ENCODE results near the gene CCDC110.

The CCDC110 gene

GRCh38 chr4:185472103-185472542 is 590 bp upstream of the CCDC110 start:
- DNase-seq (ENCODE audit: low read depth): no peak

DNA sequence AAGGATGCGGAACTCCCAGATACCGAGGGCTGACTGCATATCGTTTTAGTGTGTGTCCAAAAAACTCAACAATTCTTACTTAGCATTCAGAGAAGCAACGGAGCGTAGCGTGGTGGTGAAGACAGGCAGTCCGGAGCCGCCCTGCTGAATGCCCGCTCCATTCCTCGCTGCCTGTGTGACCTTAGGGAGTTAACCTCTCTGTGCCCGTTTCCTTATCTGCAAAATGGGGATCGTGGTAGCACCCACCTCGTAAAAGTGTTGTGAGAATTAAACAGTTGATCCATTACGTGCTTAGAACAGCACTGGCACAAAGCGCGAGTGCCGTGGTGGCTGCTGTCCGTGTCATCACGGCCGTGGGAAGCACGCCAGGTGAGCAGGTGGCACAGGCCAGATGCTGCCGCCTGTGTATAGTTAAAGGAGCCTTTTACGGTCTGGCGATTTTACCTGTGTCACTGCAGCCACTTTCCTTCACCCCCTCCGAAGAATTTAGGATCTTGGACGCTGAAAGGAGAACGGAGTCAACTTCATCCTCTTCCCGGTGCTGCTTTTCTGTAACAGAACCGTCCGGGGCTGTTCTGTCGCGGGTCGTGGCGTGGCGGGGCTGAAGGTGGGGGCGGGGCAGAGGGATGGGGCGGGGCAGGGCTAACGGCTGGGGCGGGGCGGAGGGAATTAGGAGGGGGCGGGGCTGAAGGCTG is 885 bp downstream of the CCDC110 start:
- peak; percentile 16 for DNase-seq (ENCODE audit: low read depth)

DNA sequence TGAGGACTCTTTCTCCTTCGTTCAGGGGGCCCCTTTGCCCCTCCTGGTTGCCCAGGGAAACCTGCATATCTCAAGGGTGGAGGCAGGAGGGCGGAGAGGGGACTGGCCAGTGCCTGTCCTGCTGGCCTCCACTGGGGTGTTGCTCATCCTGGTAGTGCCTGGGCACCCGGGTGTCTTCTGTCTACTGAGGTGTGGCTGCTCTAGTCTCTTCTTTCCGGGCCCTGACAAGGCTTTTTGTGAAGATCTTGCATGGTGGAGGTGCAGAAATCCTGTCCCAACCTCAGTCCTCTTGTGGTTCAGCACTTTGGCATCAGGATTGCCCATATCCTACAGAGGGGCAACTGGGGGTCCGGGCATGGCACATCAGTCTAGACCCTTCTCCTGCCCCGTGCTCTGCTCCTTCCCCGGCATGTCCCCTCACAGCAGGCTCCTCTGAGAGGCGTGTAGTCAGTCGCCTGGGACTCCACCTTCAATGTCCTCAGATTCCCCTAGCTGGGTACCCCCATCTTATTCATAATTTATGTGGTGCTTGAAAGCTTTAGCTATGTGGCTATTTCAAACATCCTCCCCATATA is 1.9 kb downstream of the CCDC110 start:
- no peak for DNase-seq (ENCODE audit: low read depth)

- DNase-seq (ENCODE audit: low read depth): no peak
Observed at GRCh38 chr4:185468999-185469398, 2.5 kb downstream of the CCDC110 start.

- no peak for DNase-seq (ENCODE audit: low read depth)
Observed at GRCh38 chr4:185467991-185468390, 3.5 kb downstream of the CCDC110 start.

GRCh38 chr4:185467101-185467500 is 4.4 kb downstream of the CCDC110 start:
- DNase-seq (ENCODE audit: low read depth): no peak

DNA sequence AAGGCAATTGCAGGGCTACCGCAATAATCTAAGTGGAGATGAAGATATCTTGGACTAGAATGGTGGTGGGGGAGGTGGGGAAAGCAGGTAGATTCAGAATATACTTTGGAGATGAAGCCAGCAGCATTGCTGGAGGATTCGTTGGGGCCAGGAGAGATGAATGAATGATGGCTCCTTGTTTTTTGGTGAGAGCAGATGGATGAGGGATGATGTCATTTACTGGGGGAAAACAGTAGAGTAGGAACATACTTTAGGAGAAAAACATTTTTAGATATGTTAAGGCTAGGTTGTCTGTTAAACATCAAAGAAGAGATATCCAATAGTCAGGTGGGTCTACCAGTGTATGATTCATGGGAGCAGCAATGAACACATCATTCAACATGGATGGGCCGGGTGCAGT is 5.8 kb downstream of the CCDC110 start:
- no peak for DNase-seq (ENCODE audit: low read depth)

DNA sequence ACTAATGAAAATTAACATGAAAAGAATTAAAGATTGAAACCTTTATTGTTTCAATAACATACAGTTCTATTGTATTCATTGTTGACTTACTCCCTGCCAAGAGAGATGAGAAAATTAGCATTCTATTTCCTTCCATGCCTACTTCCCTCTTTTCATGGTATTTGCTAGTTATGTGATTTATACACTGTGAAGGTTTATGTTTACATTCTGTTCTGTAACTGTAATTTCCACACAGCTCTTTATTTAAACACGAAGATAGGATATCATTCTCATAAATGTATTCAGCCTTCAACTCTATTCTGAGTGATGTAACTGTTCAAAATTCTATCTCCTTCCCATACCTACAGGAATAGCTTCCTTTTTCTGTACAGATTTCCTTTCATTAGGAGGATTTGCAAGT is 6.6 kb downstream of the CCDC110 start:
- DNase-seq (ENCODE audit: low read depth): no peak

GRCh38 chr4:185464183-185464582 is 7.3 kb downstream of the CCDC110 start:
- no peak for DNase-seq (ENCODE audit: low read depth)

DNA sequence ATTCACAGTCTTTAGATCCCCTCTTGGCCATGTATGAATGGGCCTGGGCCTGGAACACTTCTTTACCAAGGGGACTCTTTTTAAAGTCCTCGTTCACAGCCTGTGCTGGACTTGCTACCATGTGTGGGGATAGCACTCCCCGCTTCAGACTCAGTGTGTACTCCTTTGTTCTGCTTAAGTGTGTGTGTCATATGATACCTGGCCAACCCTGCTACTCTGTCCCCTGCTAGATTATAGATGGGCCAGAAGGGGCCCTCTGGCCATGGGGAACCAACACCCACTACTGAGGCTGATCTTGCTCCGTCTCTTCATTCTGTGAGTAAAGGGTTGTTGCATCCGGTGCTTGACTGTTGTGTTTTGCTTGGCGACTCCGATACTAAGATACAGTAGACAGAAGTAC is 8.0 kb downstream of the CCDC110 start:
- DNase-seq (ENCODE audit: low read depth): no peak

DNA sequence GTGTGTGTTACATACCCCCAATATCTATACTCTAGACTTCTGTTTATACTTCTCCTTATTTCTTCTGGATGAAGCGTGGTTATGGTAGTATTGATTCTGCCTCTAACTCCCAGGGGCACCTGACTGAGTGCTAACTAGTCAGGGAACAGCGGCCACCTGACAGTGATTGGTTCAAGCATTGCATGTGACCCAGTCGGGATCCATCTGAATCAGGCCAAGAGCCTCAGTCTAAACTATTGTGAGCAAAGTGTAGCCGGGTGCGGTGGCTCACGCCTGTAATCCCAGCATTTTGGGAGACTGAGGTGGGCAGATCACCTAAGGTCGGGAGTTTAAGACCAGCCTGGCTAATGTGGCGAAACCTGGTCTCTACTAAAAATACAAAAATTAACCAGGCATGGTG is 10.0 kb downstream of the CCDC110 start:
- DNase-seq (ENCODE audit: low read depth): no peak

DNA sequence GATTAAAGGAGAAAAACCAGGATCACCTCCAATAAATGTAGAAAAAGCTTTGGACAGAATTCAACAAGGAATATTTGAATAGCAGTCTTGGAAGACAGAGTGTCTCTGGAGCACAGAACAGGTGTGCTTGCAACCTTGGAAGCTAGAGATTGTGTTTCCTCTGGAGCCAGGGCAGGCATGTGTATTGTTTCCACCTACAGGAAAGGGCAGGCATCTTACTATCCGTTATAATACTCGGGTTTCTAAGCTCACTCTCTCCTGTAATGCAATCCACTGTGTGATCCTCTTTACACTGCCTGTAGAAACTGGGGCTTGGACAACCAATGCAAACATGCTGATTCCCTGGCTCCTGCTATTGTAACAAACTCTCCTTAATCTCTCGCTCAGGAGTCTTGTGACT is 14.4 kb downstream of the CCDC110 start:
- DNase-seq (ENCODE audit: low read depth): no peak

- no peak for DNase-seq (ENCODE audit: low read depth)
Observed at GRCh38 chr4:185456131-185456530, 15.4 kb downstream of the CCDC110 start.

DNA sequence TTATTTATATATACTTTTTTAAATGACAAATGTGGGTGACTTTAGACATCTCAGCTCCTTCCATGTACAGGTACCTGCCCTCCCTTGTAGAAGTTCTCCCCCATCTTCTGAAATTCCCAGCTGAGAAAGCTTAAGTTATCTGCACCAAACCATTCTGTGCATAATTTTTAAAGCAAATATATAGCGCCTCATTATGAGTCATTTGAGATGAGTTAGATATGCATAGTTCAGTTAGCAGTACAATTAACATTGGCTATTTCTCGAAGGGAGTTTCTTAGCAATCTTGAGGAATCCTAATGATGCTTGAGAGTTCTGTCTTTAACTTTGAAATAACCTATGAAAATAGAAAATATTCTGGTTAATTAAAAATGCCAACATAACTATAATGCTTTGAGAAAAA is 26.3 kb downstream of the CCDC110 start:
- DNase-seq (ENCODE audit: low read depth): no peak

GRCh38 chr4:185441479-185441878 is 30.1 kb downstream of the CCDC110 start:
- DNase-seq (ENCODE audit: low read depth): no peak

GRCh38 chr4:185437809-185438208 is 33.7 kb downstream of the CCDC110 start:
- no peak for DNase-seq (ENCODE audit: low read depth)

- DNase-seq (ENCODE audit: low read depth): no peak
Observed at GRCh38 chr4:185435466-185435865, 36.1 kb downstream of the CCDC110 start.

- DNase-seq (ENCODE audit: low read depth): no peak
Observed at GRCh38 chr4:185429660-185430059, 41.9 kb downstream of the CCDC110 start.

GRCh38 chr4:185426960-185427688 is 44.4 kb downstream of the CCDC110 start:
- DNase-seq (ENCODE audit: low read depth): no peak

GRCh38 chr4:185425647-185426352 is 45.7 kb downstream of the CCDC110 start, which contains the start of gene UFSP2:
TSS of gene UFSP2 (minus strand) at chr4:185425964. CDS start at chr4:185425868, 96 bp downstream.
- peak; percentile 88 for DNase-seq (ENCODE audit: low read depth)

- DNase-seq (ENCODE audit: low read depth): no peak
Observed at GRCh38 chr4:185424905-185425646, 46.5 kb downstream of the CCDC110 start.

Data from ELR (cell line).